Natural killer cell (primary cell): Measurements from ENCODE around the gene ZNF652. TPM values are rescaled to one million over a fixed set of nuclear protein-coding genes. Genes with fewer than 3 reads are reported as not detected.

Experiments
- ATAC-seq, 3 donors: fragments of 150-1000 bp in 2 of 3; fragments of 200-7000 bp in 1 of 3; cut with Tn5 transposase; 1 replicate in 1 of 3; 2 replicates in 2 of 3; pipeline ENCODE4 v1.10.0; 2021; ENCODE audit warnings: mild to moderate bottlenecking in 2 of 3, moderate library complexity in 2 of 3
- DNase-seq, 2 donors: peaks; one replicate each; pipeline versions ENCODE4 v3.0.0 to v3.0.0-alpha.2; 2013 to 2021; ENCODE audit warnings: mixed read lengths in 1 of 2
- H3K27ac ChIP-seq: one replicate; pipeline ENCODE4 v1.5.1; 2013; ENCODE audit warnings: mild to moderate bottlenecking, low read length
- H3K27me3 ChIP-seq: one replicate; pipeline ENCODE4 v1.6.1; 2013; ENCODE audit warnings: low read length; ENCODE audit not compliant: control insufficient read depth, insufficient read depth
- H3K36me3 ChIP-seq: one replicate; pipeline ENCODE4 v1.6.1; 2013; ENCODE audit warnings: low read length; ENCODE audit not compliant: control insufficient read depth, insufficient read depth
- H3K4me1 ChIP-seq: one replicate; pipeline ENCODE4 v1.6.1; 2013; ENCODE audit warnings: low read length; ENCODE audit not compliant: control insufficient read depth, insufficient read depth
- H3K4me3 ChIP-seq: one replicate; pipeline ENCODE4 v1.5.1; 2013; ENCODE audit warnings: low read length
- H3K9me3 ChIP-seq: one replicate; pipeline ENCODE4 v1.6.1; 2013; ENCODE audit warnings: low read length; ENCODE audit not compliant: control insufficient read depth, insufficient read depth
- H3K27ac Mint-ChIP-seq, 2 donors: one replicate each; pipeline ENCODE4 v1.8.0; 2022; ENCODE audit warnings: mild to moderate bottlenecking in 2 of 2, mixed read lengths in 2 of 2, moderate library complexity in 1 of 2
- H3K27me3 Mint-ChIP-seq, 2 donors: one replicate each; pipeline ENCODE4 v1.8.0; 2022; ENCODE audit warnings: low read depth in 2 of 2, mixed read lengths in 2 of 2
- H3K36me3 Mint-ChIP-seq: one replicate; pipeline ENCODE4 v1.8.0; 2022; ENCODE audit warnings: mixed read lengths
- H3K4me1 Mint-ChIP-seq, 2 donors: one replicate each; pipeline ENCODE4 v1.8.0; 2022; ENCODE audit warnings: mixed read lengths in 2 of 2
- H3K4me3 Mint-ChIP-seq: one replicate; pipeline ENCODE4 v1.8.0; 2022; ENCODE audit warnings: mild to moderate bottlenecking, moderate library complexity, mixed read lengths
- H3K9me3 Mint-ChIP-seq, 2 donors: one replicate each; pipeline ENCODE4 v1.8.0; 2022; ENCODE audit warnings: mixed read lengths in 2 of 2
- WGBS: methylation state at CpG from one replicate; pipeline ENCODE4 v1.1.7; 2013; ENCODE audit warnings: missing lambda C conversion rate; ENCODE audit not compliant: insufficient coverage; 5-methylcytosine and 5-hydroxymethylcytosine counted together
- intact Hi-C: fragments of 100-400 bp; cut with micrococcal nuclease; formaldehyde crosslinking; loops from one replicate; pipeline ENCODE4 v1.14.2; 2022
- total RNA-seq, 4 donors: library from RNA; stranded (reverse); fragments of 120-200 nt in 1 of 4; gene quantifications; one replicate each; pipeline versions ENCODE4 v1.2.3 to v1.2.4, GENCODE V29; 2013 to 2022
- TF ChIP-seq, protein P1 (sequence below): fragments of 200-600 bp; IDR thresholded peaks from one replicate; pipeline ENCODE4 v1.8.0; 2022; ENCODE audit warnings: antibody characterized with exemption

ZNF652 gene
- total RNA-seq, 3 donors from 2014 or later (not counting 1 experiment from before 2014, with no cell fraction given), result 53.8 to 79.1 (median 73.3) TPM

DNA sequence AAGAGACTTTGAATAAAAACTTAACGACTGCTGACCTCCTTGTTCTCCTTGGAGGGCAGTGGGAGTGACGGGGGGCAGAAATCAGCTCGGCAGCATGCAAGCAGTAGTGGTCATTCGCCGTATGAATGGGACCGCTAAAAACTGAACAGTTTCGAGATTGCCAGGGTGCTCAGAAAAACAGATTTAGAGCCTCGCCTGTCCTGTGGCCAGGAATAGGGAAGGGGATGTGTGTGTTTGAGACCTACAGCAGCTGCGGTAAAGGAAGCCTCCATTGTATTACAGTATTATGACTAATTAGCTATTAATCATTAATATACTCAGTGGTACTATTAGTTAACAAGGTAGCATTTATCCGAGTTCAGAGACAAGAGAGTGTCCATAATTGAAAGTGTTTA is 670 bp upstream of the ZNF652 start:
- Mint-ChIP-seq H3K4me1 (peaks cover 52 to 53% of the 10 kb centered on the region in 2 donors), H3K9me3 (no peaks in the 10 kb centered on the region), H3K36me3 (no peaks in the 10 kb centered on the region), H3K4me3 (peak overlapping the region; percentile 91), H3K27ac (peak overlapping the region; percentile 90 to 91), H3K27me3 (no peaks in the 10 kb centered on the region)
- TF ChIP-seq, protein P1, sequence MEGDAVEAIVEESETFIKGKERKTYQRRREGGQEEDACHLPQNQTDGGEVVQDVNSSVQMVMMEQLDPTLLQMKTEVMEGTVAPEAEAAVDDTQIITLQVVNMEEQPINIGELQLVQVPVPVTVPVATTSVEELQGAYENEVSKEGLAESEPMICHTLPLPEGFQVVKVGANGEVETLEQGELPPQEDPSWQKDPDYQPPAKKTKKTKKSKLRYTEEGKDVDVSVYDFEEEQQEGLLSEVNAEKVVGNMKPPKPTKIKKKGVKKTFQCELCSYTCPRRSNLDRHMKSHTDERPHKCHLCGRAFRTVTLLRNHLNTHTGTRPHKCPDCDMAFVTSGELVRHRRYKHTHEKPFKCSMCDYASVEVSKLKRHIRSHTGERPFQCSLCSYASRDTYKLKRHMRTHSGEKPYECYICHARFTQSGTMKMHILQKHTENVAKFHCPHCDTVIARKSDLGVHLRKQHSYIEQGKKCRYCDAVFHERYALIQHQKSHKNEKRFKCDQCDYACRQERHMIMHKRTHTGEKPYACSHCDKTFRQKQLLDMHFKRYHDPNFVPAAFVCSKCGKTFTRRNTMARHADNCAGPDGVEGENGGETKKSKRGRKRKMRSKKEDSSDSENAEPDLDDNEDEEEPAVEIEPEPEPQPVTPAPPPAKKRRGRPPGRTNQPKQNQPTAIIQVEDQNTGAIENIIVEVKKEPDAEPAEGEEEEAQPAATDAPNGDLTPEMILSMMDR, result no peak
- Histone ChIP-seq H3K27ac (peak overlapping the region; percentile 56), H3K36me3 (no peaks in the 10 kb centered on the region), H3K4me1 (peaks cover 39% of the 10 kb centered on the region), H3K4me3 (peak overlapping the region; percentile 51), H3K9me3 (no peaks in the 10 kb centered on the region), H3K27me3 (no peaks in the 10 kb centered on the region)
- intact Hi-C loops, result loop anchor here (10.0 kb wide), 1 partner anchor 138 kb away; no protein-coding TSS in a partner anchor
- DNase-seq, result no peak
- 19% methylated on average over 8 of the region's 10 CpGs for WGBS
- ATAC-seq, result no peak

DNA sequence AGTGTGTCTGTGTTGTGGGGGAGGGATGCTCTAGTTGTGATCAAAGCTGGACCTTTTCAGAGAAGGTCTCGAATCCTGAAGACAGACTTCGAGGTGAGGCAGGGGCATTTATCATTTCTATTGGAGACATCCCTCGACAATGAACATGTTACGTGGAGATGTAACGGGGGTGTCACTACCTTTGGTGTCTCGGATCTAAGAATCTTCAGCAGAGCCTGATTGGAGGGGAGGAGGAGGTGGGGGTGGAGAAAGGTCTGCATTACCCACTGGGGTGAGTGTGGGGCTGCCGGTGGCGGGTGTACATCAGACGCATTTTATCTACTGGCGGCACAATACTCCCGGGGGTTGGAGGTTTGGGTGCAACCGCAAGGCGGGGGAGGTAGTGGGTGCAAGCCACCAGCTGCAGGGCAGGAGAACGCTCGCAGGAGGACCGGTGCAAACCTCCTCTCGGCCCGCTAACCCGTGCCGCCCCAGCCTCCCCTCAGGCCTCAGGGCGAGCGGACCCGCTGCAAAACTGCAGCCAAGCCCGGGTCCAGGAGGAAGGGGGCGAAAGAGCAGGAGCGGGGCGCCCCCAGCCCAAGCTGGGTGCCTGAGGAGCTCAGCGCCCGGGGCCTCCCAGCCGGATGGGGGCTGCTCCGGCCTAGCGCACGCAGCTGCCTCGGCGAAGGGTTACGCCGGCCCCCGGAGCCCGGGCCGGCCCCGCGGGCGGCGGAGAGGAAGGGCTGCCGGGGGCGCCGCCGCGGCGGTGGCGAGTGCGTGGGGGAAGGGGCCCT is 735 bp downstream of the ZNF652 start:
- peak overlapping the region; percentile 86 for H3K4me3 Mint-ChIP-seq
- Histone ChIP-seq H3K9me3 (no peaks in the 10 kb centered on the region), H3K27me3 (no peaks in the 10 kb centered on the region), H3K4me1 (peaks cover 48% of the 10 kb centered on the region), H3K36me3 (no peaks in the 10 kb centered on the region), H3K4me3 (peak overlapping the region; percentile 91), H3K27ac (peak overlapping the region; percentile 78)
- ATAC-seq (peak; percentile 58 to 69 (median 62)), DNase-seq (peak; percentile 67 to 92)
- peaks cover 57 to 58% of the 10 kb centered on the region in 2 donors for H3K4me1 Mint-ChIP-seq
- WGBS, result under 1% methylated on average over 52 of the region's 52 CpGs
- H3K27ac Mint-ChIP-seq, result peak overlapping the region; percentile 85 to 97
- TF ChIP-seq, protein P1, result no peak
- no peaks in the 10 kb centered on the region for H3K36me3 Mint-ChIP-seq
- H3K9me3 Mint-ChIP-seq, result no peaks in the 10 kb centered on the region
- intact Hi-C loops, result loop anchor here (1.0 to 10.0 kb wide), 2 partner anchors 19 to 137 kb away; no protein-coding TSS in a partner anchor
- H3K27me3 Mint-ChIP-seq, result no peaks in the 10 kb centered on the region

DNA sequence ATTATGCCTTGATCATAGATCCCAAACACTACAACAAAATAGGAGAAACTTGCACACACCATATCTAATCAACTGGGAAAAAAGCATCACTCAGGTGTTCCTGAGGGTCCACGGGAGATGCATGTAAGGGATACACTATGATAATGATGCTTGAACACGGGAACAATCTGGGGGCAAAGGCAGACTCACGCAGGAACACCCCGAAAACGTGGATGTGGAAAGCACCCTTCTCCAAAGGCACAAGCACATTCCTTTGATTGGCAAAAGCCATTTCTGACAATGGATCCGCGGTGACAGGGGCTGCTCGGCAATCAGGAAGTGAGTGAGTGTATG is 1.3 kb downstream of the ZNF652 start:
- Mint-ChIP-seq H3K27ac (peak overlapping the region; percentile 85 to 97), H3K4me1 (peaks cover 54 to 55% of the 10 kb centered on the region in 2 donors), H3K4me3 (peak overlapping the region; percentile 86), H3K27me3 (no peaks in the 10 kb centered on the region), H3K9me3 (no peaks in the 10 kb centered on the region), H3K36me3 (no peaks in the 10 kb centered on the region)
- Histone ChIP-seq H3K27me3 (no peaks in the 10 kb centered on the region), H3K4me1 (peaks cover 47% of the 10 kb centered on the region), H3K36me3 (no peaks in the 10 kb centered on the region), H3K27ac (peak overlapping the region; percentile 78), H3K4me3 (peak overlapping the region; percentile 91), H3K9me3 (no peaks in the 10 kb centered on the region)
- WGBS, result 3% methylated on average over 8 of the region's 8 CpGs
- intact Hi-C loops, result loop anchor here (1.0 to 10.0 kb wide), 2 partner anchors 18 to 136 kb away; no protein-coding TSS in a partner anchor
- ATAC-seq, result peak in 1 of 3 donors; percentile 37
- no peak for DNase-seq
- TF ChIP-seq, protein P1, result no peak
